Endodermal cell (in vitro differentiated cells): ENCODE results near the gene HOXB4. TPM values are rescaled to one million over a fixed set of nuclear protein-coding genes. Genes with fewer than 3 reads are reported as not detected.

Source experiments
- DNase-seq: peaks from one replicate; pipeline ENCODE4 v3.0.0-alpha.2; 2017
- H3K27ac ChIP-seq: 2 replicates; pipeline ENCODE4 v1.5.1; 2013; ENCODE audit warnings: mild to moderate bottlenecking, low read depth, low read length, moderate library complexity
- H3K27me3 ChIP-seq: 2 replicates; pipeline ENCODE4 v1.6.1; 2013; ENCODE audit warnings: mild to moderate bottlenecking, low read length, moderate library complexity; ENCODE audit not compliant: insufficient read depth, control insufficient read depth, poor library complexity, severe bottlenecking
- H3K36me3 ChIP-seq: 2 replicates; pipeline ENCODE4 v1.7.0; 2013; ENCODE audit warnings: mild to moderate bottlenecking, low read length, moderate library complexity; ENCODE audit not compliant: control insufficient read depth, insufficient read depth
- H3K4me1 ChIP-seq: one replicate; pipeline ENCODE4 v1.7.0; 2013; ENCODE audit warnings: low read length; ENCODE audit not compliant: control insufficient read depth, insufficient read depth
- H3K4me3 ChIP-seq: 2 replicates; pipeline ENCODE4 v1.5.1; 2013; ENCODE audit warnings: mild to moderate bottlenecking, low read length, moderate library complexity
- H3K9ac ChIP-seq: 2 replicates; pipeline ENCODE4 v1.6.1; 2013; ENCODE audit warnings: mild to moderate bottlenecking, low read length, moderate library complexity; ENCODE audit not compliant: poor library complexity, severe bottlenecking; ENCODE audit errors: extremely low read depth
- H3K9me3 ChIP-seq: 2 replicates; pipeline ENCODE4 v1.6.1; 2013; ENCODE audit warnings: mild to moderate bottlenecking, low read length, moderate library complexity; ENCODE audit not compliant: control insufficient read depth
- H3K27ac Mint-ChIP-seq: 2 replicates; pipeline ENCODE4 v1.8.0; 2020; ENCODE audit warnings: mixed read lengths
- H3K27me3 Mint-ChIP-seq: 2 replicates; pipeline ENCODE4 v1.8.0; 2021; ENCODE audit warnings: mild to moderate bottlenecking, mixed read lengths; ENCODE audit not compliant: insufficient read depth
- H3K36me3 Mint-ChIP-seq: 2 replicates; pipeline ENCODE4 v1.8.0; 2020; ENCODE audit warnings: low read depth, mixed read lengths
- H3K4me1 Mint-ChIP-seq: 2 replicates; pipeline ENCODE4 v1.8.0; 2020; ENCODE audit warnings: mixed read lengths
- H3K4me3 Mint-ChIP-seq: 2 replicates; pipeline ENCODE4 v1.8.0; 2020; ENCODE audit warnings: mild to moderate bottlenecking, moderate library complexity, mixed read lengths
- H3K9me3 Mint-ChIP-seq: 2 replicates; pipeline ENCODE4 v1.8.0; 2020; ENCODE audit warnings: mild to moderate bottlenecking, mixed read lengths
- CTCF ChIP-seq: fragments of 200-600 bp; sonication (generic); conservative IDR thresholded peaks from 2 replicates; pipeline ENCODE4 v1.5.0; 2021; ENCODE audit warnings: antibody characterized with exemption, mild to moderate bottlenecking
- WGBS, 2 experiments: methylation state at CpG; one replicate each; pipeline versions ENCODE4 v1.1.5 to v1.1.7; 2013; ENCODE audit warnings: missing lambda C conversion rate in 2 of 2, mixed read lengths in 1 of 2; ENCODE audit not compliant: insufficient coverage in 1 of 2, insufficient read length in 1 of 2; 5-methylcytosine and 5-hydroxymethylcytosine counted together
- total RNA-seq, 2 donors: library from RNA; stranded (reverse); fragmentation: NEBNext Ultra II Directional in 1 of 2; extraction: Animal tissue kit (Norgen Biotek cat#: 25700) in 1 of 2; gene quantifications; 2 replicates in 1 of 2; 3 replicates in 1 of 2; pipeline ENCODE4 v1.2.1, GENCODE V29; 2021

The HOXB4 gene
- total RNA-seq, 2 donors from 2014 or later: not detected

- peaks cover 100% of the 10 kb centered on the region for H3K27me3 Mint-ChIP-seq
- Histone ChIP-seq H3K9me3 (no peaks in the 10 kb centered on the region), H3K4me3 (no peak overlapping the region), H3K27me3 (peaks cover 100% of the 10 kb centered on the region), H3K4me1 (no peaks in the 10 kb centered on the region), H3K27ac (no peak overlapping the region), H3K36me3 (no peaks in the 10 kb centered on the region), H3K9ac (no peak overlapping the region)
- DNase-seq: peak; percentile 65
- no peaks in the 10 kb centered on the region for H3K9me3 Mint-ChIP-seq
- H3K4me1 Mint-ChIP-seq: peaks cover 16% of the 10 kb centered on the region
- 3 to 6% methylated on average over 7 to 16 of the region's 16 CpGs for WGBS, 2 experiments
- H3K4me3 Mint-ChIP-seq: peak overlapping the region; percentile 32
- no peak overlapping the region for H3K27ac Mint-ChIP-seq
- no peaks in the 10 kb centered on the region for H3K36me3 Mint-ChIP-seq
- no peak for TF ChIP-seq CTCF
Measured at GRCh38 chr17:48597528-48597777, 19.3 kb upstream of the HOXB4 start.

- no peak overlapping the region for H3K27ac ChIP-seq
- H3K36me3 ChIP-seq: no peaks in the 10 kb centered on the region
- Mint-ChIP-seq H3K36me3 (no peaks in the 10 kb centered on the region), H3K4me1 (peaks cover 16% of the 10 kb centered on the region), H3K27me3 (peaks cover 100% of the 10 kb centered on the region), H3K4me3 (no peak overlapping the region), H3K9me3 (no peaks in the 10 kb centered on the region), H3K27ac (no peak overlapping the region)
- WGBS, 2 experiments: 12 to 14% methylated on average over 12 to 24 of the region's 26 CpGs
- peaks cover 100% of the 10 kb centered on the region for H3K27me3 ChIP-seq
- no peaks in the 10 kb centered on the region for H3K4me1 ChIP-seq
- no peak for TF ChIP-seq CTCF
- H3K9me3 ChIP-seq: no peaks in the 10 kb centered on the region
- no peak overlapping the region for H3K9ac ChIP-seq
- DNase-seq: no peak
- no peak overlapping the region for H3K4me3 ChIP-seq
Measured at GRCh38 chr17:48596735-48597527, 18.8 kb upstream of the HOXB4 start.

- H3K9me3 ChIP-seq: no peaks in the 10 kb centered on the region
- H3K27ac Mint-ChIP-seq: no peak overlapping the region
- H3K27ac ChIP-seq: no peak overlapping the region
- H3K36me3 Mint-ChIP-seq: no peaks in the 10 kb centered on the region
- peaks cover 16% of the 10 kb centered on the region for H3K4me1 Mint-ChIP-seq
- H3K36me3 ChIP-seq: no peaks in the 10 kb centered on the region
- H3K9me3 Mint-ChIP-seq: no peaks in the 10 kb centered on the region
- H3K4me1 ChIP-seq: no peaks in the 10 kb centered on the region
- H3K4me3 ChIP-seq: no peak overlapping the region
- no peak overlapping the region for H3K9ac ChIP-seq
- DNase-seq: peak; percentile 78
- peaks cover 100% of the 10 kb centered on the region for H3K27me3 Mint-ChIP-seq
- 3 to 4% methylated on average over 34 to 54 of the region's 54 CpGs for WGBS, 2 experiments
- TF ChIP-seq CTCF: no peak
- no peak overlapping the region for H3K4me3 Mint-ChIP-seq
- peaks cover 100% of the 10 kb centered on the region for H3K27me3 ChIP-seq
Measured at GRCh38 chr17:48596000-48596734, 18.0 kb upstream of the HOXB4 start.
